GM23338 (cell line): ENCODE data around the gene GPR108. TPM values are rescaled to one million over a fixed set of nuclear protein-coding genes. Genes with fewer than 3 reads are reported as not detected.

Experiments
- ATAC-seq: fragments of 200-7000 bp; cut with Tn5 transposase; 3 replicates; pipeline ENCODE4 v1.9.1; 2020
- DNase-seq: peaks from one replicate; pipeline ENCODE4 v3.0.0-alpha.2; 2015; ENCODE audit warnings: low spot score
- H2AFZ ChIP-seq: fragments of 200-600 bp; sonication (generic); 2 replicates; pipeline ENCODE4 v1.8.0; 2016; ENCODE audit warnings: antibody characterized with exemption, mild to moderate bottlenecking, moderate library complexity
- H3F3A ChIP-seq: fragments of 200-600 bp; sonication (generic); replicated peaks from 2 replicates; pipeline ENCODE4 v1.8.0; 2017; ENCODE audit warnings: antibody characterized with exemption, mixed run types, low read depth
- H3K27ac ChIP-seq: fragments of 200-600 bp; sonication (generic); 2 replicates; pipeline ENCODE4 v1.6.1; 2016; ENCODE audit warnings: low read depth
- H3K27me3 ChIP-seq: fragments of 200-600 bp; sonication (generic); 2 replicates; pipeline ENCODE4 v1.8.0; 2016; ENCODE audit warnings: mild to moderate bottlenecking, mixed run types, moderate library complexity; ENCODE audit not compliant: insufficient read depth
- H3K36me3 ChIP-seq: fragments of 200-600 bp; sonication (generic); 2 replicates; pipeline ENCODE4 v1.8.0; 2016; ENCODE audit warnings: mild to moderate bottlenecking; ENCODE audit not compliant: insufficient read depth
- H3K4me1 ChIP-seq: fragments of 200-600 bp; sonication (generic); 2 replicates; pipeline ENCODE4 v1.8.0; 2016; ENCODE audit warnings: mild to moderate bottlenecking, moderate library complexity; ENCODE audit not compliant: insufficient read depth
- H3K4me2 ChIP-seq: fragments of 200-600 bp; sonication (generic); 2 replicates; pipeline ENCODE4 v1.7.1; 2017; ENCODE audit warnings: mixed run types
- H3K4me3 ChIP-seq: fragments of 200-600 bp; sonication (generic); 2 replicates; pipeline ENCODE4 v1.6.1; 2016; ENCODE audit warnings: mixed run types
- H3K79me2 ChIP-seq: fragments of 200-600 bp; sonication (generic); replicated peaks from 2 replicates; pipeline ENCODE4 v1.8.0; 2017; ENCODE audit warnings: mild to moderate bottlenecking; ENCODE audit not compliant: insufficient read depth
- H3K9me2 ChIP-seq: fragments of 200-600 bp; sonication (generic); 2 replicates; pipeline ENCODE4 v1.8.0; 2017; ENCODE audit not compliant: insufficient read depth
- H4K20me1 ChIP-seq: fragments of 200-600 bp; sonication (generic); replicated peaks from 2 replicates; pipeline ENCODE4 v1.8.0; 2017; ENCODE audit warnings: mild to moderate bottlenecking; ENCODE audit not compliant: insufficient read depth
- H3K27ac Mint-ChIP-seq: 2 replicates; pipeline ENCODE4 v1.8.0; 2020; ENCODE audit warnings: inconsistent platforms, mild to moderate bottlenecking, moderate library complexity, mixed read lengths
- H3K27me3 Mint-ChIP-seq: 3 replicates; pipeline ENCODE4 v1.8.0; 2022; ENCODE audit warnings: low read depth, mild to moderate bottlenecking, moderate library complexity, mixed read lengths, inconsistent platforms; ENCODE audit not compliant: insufficient read depth, poor library complexity
- H3K36me3 Mint-ChIP-seq: 3 replicates; pipeline ENCODE4 v1.8.0; 2021; ENCODE audit warnings: low read depth, mild to moderate bottlenecking, inconsistent platforms, moderate library complexity, mixed read lengths
- H3K4me1 Mint-ChIP-seq: 3 replicates; pipeline ENCODE4 v1.8.0; 2020; ENCODE audit warnings: mild to moderate bottlenecking, inconsistent platforms, mixed read lengths
- H3K4me3 Mint-ChIP-seq: 3 replicates; pipeline ENCODE4 v1.8.0; 2021; ENCODE audit warnings: moderate library complexity, mild to moderate bottlenecking, inconsistent platforms, mixed read lengths
- H3K9me3 Mint-ChIP-seq: 3 replicates; pipeline ENCODE4 v1.8.0; 2020; ENCODE audit warnings: moderate library complexity, mild to moderate bottlenecking, inconsistent platforms, mixed read lengths
- CTCF ChIP-seq, 2 experiments: fragments of 200-600 bp in 1 of 2; sonication (generic) in 1 of 2; conservative IDR thresholded peaks; 2 replicates each; pipeline versions ENCODE4 v1.5.1 to v1.6.1; 2016 to 2017; ENCODE audit warnings: antibody characterized with exemption in 2 of 2, low read depth in 2 of 2, mild to moderate bottlenecking in 2 of 2, moderate library complexity in 1 of 2
- ETS1 ChIP-seq: IDR thresholded peaks from 2 replicates; pipeline ENCODE4 v1.6.1; 2016; ENCODE audit warnings: antibody characterized with exemption
- JUNB ChIP-seq: IDR thresholded peaks from one replicate; pipeline ENCODE4 v1.6.1; 2016; ENCODE audit warnings: antibody characterized with exemption; ENCODE audit not compliant: unreplicated experiment
- NANOG ChIP-seq: IDR thresholded peaks from 2 replicates; pipeline ENCODE4 v1.6.1; 2016; ENCODE audit warnings: antibody characterized with exemption, borderline replicate concordance
- REST ChIP-seq: IDR thresholded peaks from one replicate; pipeline ENCODE4 v1.6.1; 2018; ENCODE audit warnings: antibody characterized with exemption; ENCODE audit not compliant: unreplicated experiment
- STAT1 ChIP-seq: IDR thresholded peaks from one replicate; pipeline ENCODE4 v1.6.1; 2016; ENCODE audit warnings: antibody characterized with exemption; ENCODE audit not compliant: unreplicated experiment
- ZNF114 ChIP-seq: fragments of 250-450 bp; sonication (Bioruptor Pico); IDR thresholded peaks from 2 replicates; pipeline ENCODE4 v1.5.0; 2020; ENCODE audit warnings: mild to moderate bottlenecking, moderate library complexity
- polyA plus RNA-seq: library from polyadenylated mRNA; unstranded; fragments of >200 nt; fragmentation: Nextera tagmentation; extraction: Ambion mirVana; gene quantifications from 2 replicates; pipeline ENCODE4 v1.2.1, GENCODE V29; 2016
- total RNA-seq: library from RNA; depleted of rRNA; stranded (reverse); fragments of >200 nt; shearing (Covaris generic); gene quantifications from 2 replicates; pipeline ENCODE4 v1.2.3, GENCODE V29; 2014

Gene GPR108
- total and polyA plus RNA-seq, 2 experiments from 2014 or later = 44.8 to 57.9 TPM

GRCh38 chr19:6735181-6735911, 2.0 kb downstream of the GPR108 start (continued):
- TF ChIP-seq ETS1 (no peak), JUNB (no peak), NANOG (no peak), REST (no peak), STAT1 (no peak), CTCF (conservative IDR thresholded peaks at IDR 0.05; ENCODE audit: low read depth in 2 of 2) (no peak)

GRCh38 chr19:6734096-6734696, 3.2 kb downstream of the GPR108 start:
- H3K4me3 ChIP-seq = no peak overlapping the region
- H4K20me1 ChIP-seq = 0 out of 2 replicates have a peak, but pooled peaks cover 2% of the 10 kb centered on the region
- H3K27me3 ChIP-seq = no peaks in the 10 kb centered on the region
- Mint-ChIP-seq H3K36me3 (peaks cover 10% of the 10 kb centered on the region; the same call in 2 of the 3 replicates), H3K27ac (no peak overlapping the region), H3K4me3 (no peak overlapping the region), H3K4me1 (peaks cover 35% of the 10 kb centered on the region), H3K9me3 (no peaks in the 10 kb centered on the region; the same call in 2 of the 3 replicates), H3K27me3 (peaks cover 17% of the 10 kb centered on the region)
- no peaks in the 10 kb centered on the region for H3K9me2 ChIP-seq
- H3F3A ChIP-seq = 0 out of 2 replicates have a peak, but pooled peaks cover 7% of the 10 kb centered on the region
- no peak overlapping the region for H3K4me2 ChIP-seq
- H2AFZ ChIP-seq = no peak overlapping the region
- ATAC-seq = no peak
- no peak for DNase-seq
- peaks cover 34% of the 10 kb centered on the region for H3K4me1 ChIP-seq
- TF ChIP-seq ZNF114 (CRISPR knock-in tag) (no peak), JUNB (no peak)
- H3K36me3 ChIP-seq = no peaks in the 10 kb centered on the region
- no peak overlapping the region for H3K27ac ChIP-seq
- H3K79me2 ChIP-seq = peaks cover 12% of the 10 kb centered on the region
